HFFc6 (cell line): Measurements from ENCODE around the gene FH. TPM values are rescaled to one million over a fixed set of nuclear protein-coding genes. Genes with fewer than 3 reads are reported as not detected.

Experiments
- DNase-seq: peaks from one replicate; pipeline ENCODE4 v3.0.0-alpha.2; 2018
- H3K27ac Mint-ChIP-seq: 2 replicates; pipeline ENCODE4 v1.8.0; 2020; ENCODE audit warnings: mild to moderate bottlenecking, mixed read lengths
- H3K27me3 Mint-ChIP-seq: 2 replicates; pipeline ENCODE4 v1.8.0; 2021; ENCODE audit warnings: mild to moderate bottlenecking, moderate library complexity, mixed read lengths; ENCODE audit not compliant: insufficient read depth
- H3K36me3 Mint-ChIP-seq: 2 replicates; pipeline ENCODE4 v1.8.0; 2021; ENCODE audit warnings: low read depth, mixed read lengths
- H3K4me1 Mint-ChIP-seq: 2 replicates; pipeline ENCODE4 v1.8.0; 2020; ENCODE audit warnings: low read depth, mixed read lengths
- H3K4me3 Mint-ChIP-seq: 2 replicates; pipeline ENCODE4 v1.8.0; 2020; ENCODE audit warnings: mild to moderate bottlenecking, moderate library complexity, mixed read lengths
- H3K9me3 Mint-ChIP-seq: 2 replicates; pipeline ENCODE4 v1.8.0; 2020; ENCODE audit warnings: mild to moderate bottlenecking, mixed read lengths
- CTCF ChIP-seq: fragments of 200-600 bp; sonication (generic); IDR thresholded peaks from 2 replicates; pipeline ENCODE4 v1.5.0; 2021; ENCODE audit warnings: antibody characterized with exemption, mild to moderate bottlenecking
- total RNA-seq, 6 experiments: library from RNA; stranded (reverse); fragmentation: NEBNext Ultra II Directional; extraction: Animal tissue kit (Norgen Biotek cat#: 25700); gene quantifications; 2 replicates in 1 of 6; 3 replicates in 5 of 6; pipeline ENCODE4 v1.2.3, GENCODE V29; 2021

The FH gene
- total RNA-seq, 6 experiments from 2014 or later = 107 to 137 (median 123) TPM

DNA sequence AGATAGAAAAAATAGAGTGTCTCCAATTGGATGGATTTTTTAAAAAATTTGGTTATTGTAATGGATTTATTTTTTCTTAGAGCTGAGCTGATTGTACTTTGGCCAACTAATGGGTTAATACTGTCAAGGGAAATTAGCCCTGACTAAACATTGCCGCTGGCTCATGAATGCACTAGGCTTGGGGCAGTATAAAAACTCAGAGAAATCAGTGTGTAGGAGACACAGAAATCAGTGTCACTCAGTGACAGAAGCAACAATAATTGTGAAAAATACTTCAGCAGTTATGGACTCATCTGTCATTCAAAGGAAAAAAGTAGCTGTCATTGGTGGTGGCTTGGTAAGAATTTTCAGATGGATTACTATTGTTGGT, 12.6 kb upstream of the FH start, which contains the start of gene KMO:
KMO (plus strand) TSS at position 217 of the 370 bp plus-strand sequence; CDS start at position 284, 67 bp downstream.
- Mint-ChIP-seq H3K36me3 (no peaks in the 10 kb centered on the region), H3K4me3 (peak within 1 kb of the TSS; percentile 85), H3K27ac (peak within 1 kb of the TSS; percentile 12), H3K9me3 (no peaks in the 10 kb centered on the region), H3K4me1 (peaks cover 22% of the 10 kb centered on the region), H3K27me3 (peaks cover 4% of the 10 kb centered on the region)
- no peak for DNase-seq
- TF ChIP-seq CTCF = no peak

GRCh38 chr1:241531195-241532161, 11.9 kb upstream of the FH start:
- TF ChIP-seq CTCF = peak; percentile 87
- peaks cover 4% of the 10 kb centered on the region for H3K27me3 Mint-ChIP-seq
- DNase-seq = peak; percentile 70
- H3K27ac Mint-ChIP-seq = peak overlapping the region; percentile 12
- H3K9me3 Mint-ChIP-seq = no peaks in the 10 kb centered on the region
- H3K4me1 Mint-ChIP-seq = peaks cover 22% of the 10 kb centered on the region
- peak overlapping the region; percentile 85 for H3K4me3 Mint-ChIP-seq
- no peaks in the 10 kb centered on the region for H3K36me3 Mint-ChIP-seq

DNA sequence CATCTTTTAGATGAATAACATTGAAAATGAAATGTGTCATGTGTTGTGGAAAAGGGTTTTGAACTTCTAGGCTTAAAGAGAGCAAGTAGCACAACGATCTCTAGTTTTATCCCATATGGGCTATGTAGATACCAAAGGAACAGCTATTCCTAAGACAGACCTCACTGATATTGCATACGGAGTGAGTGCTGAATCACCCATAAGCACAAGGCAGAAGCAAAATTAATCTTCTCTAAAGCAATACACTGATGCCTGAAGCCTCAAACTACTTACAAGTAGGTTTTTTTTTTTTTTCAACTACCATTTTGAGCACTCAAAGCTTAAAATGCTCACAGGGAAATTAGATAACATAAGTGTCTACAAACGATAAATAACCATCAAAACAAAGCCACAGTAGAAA, 7.6 kb upstream of the FH start:
- H3K4me3 Mint-ChIP-seq = no peak overlapping the region
- no peaks in the 10 kb centered on the region for H3K9me3 Mint-ChIP-seq
- peaks cover 6% of the 10 kb centered on the region for H3K27me3 Mint-ChIP-seq
- no peaks in the 10 kb centered on the region for H3K36me3 Mint-ChIP-seq
- no peak for TF ChIP-seq CTCF
- DNase-seq = no peak
- peaks cover 14% of the 10 kb centered on the region for H3K4me1 Mint-ChIP-seq
- no peak overlapping the region for H3K27ac Mint-ChIP-seq

- Mint-ChIP-seq H3K27me3 (peaks cover 11% of the 10 kb centered on the region), H3K4me1 (no peaks in the 10 kb centered on the region), H3K36me3 (no peaks in the 10 kb centered on the region), H3K27ac (no peak overlapping the region), H3K9me3 (no peaks in the 10 kb centered on the region), H3K4me3 (no peak overlapping the region)
- DNase-seq = no peak
- no peak for TF ChIP-seq CTCF
Measured at GRCh38 chr1:241525026-241525425, 5.5 kb upstream of the FH start.

DNA sequence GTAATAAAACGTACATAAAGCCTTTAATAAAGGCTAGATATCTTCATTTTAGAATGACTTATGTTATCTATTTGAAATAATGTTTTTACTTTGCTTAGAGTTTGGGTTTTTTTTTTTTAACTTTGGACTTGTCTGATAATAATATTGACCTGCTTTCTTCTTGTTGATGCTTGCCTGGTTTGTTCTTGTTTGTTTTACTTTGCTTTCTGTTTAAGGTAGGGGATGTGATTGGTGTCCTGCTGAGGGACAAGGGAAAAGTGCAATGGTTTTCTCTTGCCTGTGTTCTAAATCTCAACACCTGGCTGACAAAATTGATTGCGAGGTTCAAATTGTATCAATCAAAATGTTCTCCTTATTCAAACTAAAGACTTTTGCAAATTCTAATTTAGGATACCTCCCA, 2.2 kb upstream of the FH start:
- Mint-ChIP-seq H3K4me3 (no peak overlapping the region), H3K36me3 (peaks cover 6% of the 10 kb centered on the region), H3K4me1 (peaks cover 15% of the 10 kb centered on the region), H3K9me3 (no peaks in the 10 kb centered on the region), H3K27me3 (peaks cover 11% of the 10 kb centered on the region), H3K27ac (no peak overlapping the region)
- TF ChIP-seq CTCF = no peak
- no peak for DNase-seq
